Activated naive CD4-positive, alpha-beta T cell treated with anti-CD3 and anti-CD28 coated beads, Interleukin-2, amount 50 U/mL, for 16 hours (primary cell): ENCODE measurements around the gene MED12L.

ENCODE experiments used
- DNase-seq: peaks from one replicate; pipeline ENCODE4 v3.0.0-alpha.2; 2020

MED12L gene

DNA sequence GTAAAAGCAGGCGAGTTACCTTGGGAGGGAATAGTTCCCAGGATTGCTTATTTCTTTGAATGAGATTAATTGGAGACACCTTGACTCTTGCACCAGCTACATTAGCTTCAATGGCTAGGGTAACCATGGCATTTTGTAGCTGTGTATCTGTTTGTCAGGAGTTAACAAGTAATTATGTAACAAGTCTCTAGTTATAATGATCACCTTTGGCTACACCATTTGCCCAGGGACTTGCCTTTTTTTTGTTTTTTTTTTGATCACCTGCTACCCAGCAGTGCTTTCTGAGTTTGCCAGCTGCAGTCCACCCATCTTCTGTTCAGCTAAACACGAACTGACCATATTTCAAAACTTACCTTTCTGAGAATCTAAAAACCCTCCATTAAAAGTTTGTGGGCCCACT lies 2.2 kb downstream of the MED12L start:
- no peak for DNase-seq

DNA sequence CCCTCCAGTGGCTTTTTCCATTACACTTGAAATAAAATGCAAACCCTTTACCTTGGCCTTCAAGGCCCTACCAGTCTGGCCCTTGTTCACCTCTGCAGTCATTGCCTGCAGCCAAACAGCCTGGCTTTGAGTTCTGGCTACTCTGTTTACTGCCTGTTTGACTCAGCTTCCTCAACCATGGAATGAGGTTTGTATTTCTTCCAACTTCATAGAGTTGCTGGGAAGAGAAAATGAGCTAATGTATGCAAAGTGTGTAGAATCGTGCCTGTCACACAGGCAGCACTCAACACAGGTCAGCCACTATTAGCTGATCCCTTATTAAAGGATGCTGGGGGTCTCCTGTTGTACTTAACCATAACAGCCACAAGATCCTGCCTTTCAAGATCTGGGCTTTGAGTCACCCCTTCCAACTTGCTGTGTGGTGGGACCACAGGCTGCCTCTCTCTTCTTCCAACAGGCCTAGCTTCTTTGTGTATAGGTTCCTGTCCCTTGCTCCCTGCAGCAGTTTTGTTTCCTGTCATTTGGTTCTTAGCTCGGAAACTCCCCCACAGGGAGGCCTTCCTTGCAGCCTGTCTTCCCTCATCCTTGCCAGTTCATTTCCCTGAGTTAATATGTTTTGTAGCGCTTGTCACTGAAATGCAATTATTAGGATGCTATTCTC lies 6.4 kb downstream of the MED12L start:
- DNase-seq, result no peak

DNA sequence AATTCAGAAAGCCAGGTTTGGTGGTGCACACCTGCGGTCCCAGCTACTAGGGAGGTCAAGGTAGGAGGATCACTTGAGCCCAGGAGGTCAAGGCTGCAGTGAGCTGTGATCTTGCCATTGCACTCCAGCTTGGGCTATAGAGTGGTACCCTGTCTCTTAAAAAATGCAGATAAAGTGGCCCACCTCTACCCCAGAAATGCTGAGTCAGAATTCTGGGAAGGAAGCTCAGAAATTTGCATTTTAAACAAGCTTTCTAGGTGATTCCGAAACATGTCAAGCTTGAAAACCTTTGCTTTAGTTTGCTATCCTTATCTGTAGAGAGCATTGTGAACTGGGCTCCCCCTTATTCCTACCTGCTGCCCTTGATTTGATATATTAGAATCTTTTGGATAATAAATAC lies 7.7 kb downstream of the MED12L start:
- no peak for DNase-seq

DNA sequence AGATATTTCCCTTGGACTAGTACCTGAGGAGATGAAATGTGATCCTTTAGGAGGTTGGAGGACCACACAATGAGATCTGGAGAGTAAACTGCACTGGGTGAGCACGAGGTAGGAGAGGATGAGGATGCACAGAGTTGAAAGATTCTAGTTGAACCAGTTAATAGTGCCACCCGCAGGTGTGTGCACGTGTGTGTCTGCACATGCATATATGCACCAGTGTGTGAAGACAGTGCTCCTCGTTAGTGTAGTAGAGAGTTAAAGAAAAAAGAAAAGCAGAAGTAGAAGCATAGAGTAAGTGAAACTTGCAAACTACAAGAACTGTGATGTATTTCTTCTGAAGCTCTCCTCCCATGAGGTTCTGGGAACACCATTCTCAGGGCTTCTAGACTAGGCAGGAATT lies 8.4 kb downstream of the MED12L start:
- no peak for DNase-seq

DNA sequence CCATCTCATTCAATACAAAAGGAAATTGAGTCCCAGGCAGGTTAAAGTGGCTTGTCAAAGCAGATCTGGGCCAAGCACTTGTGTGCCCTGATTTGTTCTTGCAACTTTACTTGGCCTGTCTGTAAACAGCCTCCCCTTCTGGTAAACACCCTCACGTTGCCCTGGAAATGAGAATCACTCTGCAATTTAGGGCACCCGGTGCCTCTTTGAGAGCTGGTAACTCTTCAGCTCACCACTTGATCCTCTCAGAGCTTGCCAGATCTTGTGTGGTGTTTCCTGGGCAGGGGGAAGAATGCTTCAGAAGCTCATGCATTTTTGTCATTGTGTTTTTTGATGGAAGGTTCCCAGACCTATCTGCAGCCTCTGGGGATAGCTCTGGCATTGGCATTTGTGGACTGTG lies 11.3 kb downstream of the MED12L start:
- DNase-seq, result no peak

DNA sequence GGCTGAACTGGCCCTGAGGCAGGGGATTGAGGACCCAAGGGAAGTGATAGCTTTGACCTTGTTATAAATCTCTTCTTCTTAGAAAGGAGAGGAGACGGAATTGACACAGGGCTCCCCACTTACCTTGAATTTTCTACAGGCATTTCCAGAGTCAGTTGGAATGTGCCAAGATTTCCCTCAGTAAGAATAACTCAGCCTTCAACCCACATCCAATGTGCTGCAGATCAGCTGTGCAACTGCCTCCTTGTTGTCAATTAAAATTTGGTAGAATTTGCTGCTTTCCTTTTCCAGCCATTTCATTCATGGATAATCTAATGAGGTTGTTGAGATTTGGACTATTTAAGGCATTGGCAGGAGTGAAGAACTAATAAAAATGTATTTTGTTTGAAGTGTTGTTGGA lies 14.6 kb downstream of the MED12L start:
- no peak for DNase-seq

DNA sequence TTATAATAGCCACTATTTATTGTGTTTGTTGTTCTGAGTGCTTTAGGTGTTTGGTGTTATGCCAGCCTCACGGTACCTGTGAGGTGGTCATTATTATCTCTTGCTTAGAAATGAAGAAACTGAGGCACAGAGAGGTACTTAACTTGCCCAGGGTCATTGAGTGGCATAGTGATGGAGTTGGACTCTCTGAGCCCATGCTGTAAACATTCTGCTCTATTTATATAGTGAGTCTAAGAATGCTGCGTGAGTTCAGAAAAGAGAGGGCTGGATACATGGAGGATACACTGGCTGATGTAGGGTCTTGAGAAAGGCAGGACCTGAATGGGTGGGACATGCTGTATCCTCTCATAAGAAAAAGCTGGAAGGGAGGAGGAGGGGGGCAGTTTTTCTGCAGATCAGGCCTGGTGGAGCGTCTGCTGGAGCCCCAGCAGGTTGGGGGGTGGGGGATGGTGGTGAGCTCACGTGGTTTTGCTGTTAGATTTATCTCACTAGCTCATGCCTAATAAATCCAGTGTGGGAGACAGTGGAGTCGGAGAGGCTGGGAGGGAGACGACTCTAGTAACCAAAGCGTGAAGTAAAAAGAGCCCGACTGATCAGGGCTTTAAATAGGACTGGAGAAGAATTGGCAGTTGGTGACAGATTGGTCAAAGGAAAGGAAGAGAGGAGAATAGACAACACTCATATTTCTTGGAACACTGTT lies 16.0 kb downstream of the MED12L start:
- no peak for DNase-seq

DNA sequence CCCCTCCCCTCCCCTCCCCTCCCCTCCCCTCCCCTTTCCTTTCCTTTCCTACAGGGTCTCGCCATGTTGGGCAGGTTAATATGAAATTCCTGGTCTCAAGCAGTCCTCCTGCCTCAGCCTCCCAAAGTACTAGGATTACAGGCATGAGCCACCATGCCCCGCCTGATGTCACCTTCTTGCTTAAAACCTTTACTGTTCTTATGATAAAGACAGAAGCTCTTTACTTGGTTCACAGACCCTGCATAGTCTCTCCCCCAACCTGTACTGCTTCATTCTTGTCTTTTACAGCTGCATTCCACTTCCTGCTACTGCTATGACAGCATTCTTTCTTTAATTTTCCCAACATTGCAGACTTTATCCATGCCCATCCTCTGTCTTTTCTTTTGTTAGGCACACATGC lies 20.8 kb downstream of the MED12L start:
- DNase-seq, result no peak

DNA sequence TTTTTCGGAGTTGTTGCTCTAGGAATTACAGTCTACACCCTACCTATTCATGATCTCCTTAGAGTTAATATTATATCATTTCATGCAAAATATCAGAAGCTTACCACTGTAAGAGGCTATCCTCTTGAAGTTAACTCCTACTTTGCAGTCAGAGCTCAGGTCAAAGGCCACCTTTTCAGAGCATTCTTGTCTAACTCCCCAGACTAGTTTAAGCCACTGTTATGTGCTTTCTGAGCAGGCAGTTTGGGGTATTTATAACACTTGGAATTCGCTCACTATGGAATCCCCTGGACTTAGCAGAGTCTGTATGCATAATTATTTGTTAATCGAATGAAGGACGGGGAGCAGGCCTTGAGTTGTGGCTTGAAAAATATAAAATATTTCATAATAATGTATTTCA lies 21.7 kb downstream of the MED12L start:
- no peak for DNase-seq

DNA sequence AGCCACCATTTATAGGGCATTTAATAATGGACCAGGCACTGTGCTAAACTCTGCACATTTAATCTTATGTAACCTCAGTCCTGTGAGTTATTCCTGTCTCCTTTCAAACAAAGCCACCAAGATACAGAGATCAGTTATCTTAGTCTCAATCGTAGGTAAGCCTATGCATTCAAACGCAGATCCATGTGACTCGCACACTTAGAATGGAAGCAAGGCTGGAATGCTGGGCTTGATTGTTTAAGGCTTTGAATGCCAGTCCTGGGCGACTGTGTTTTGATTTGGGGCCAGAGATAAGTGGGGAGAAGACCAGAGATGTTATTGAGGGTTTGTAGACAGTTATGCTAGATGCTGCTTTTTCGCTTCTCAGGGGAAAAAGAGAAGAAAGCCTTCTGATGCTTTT lies 22.2 kb downstream of the MED12L start:
- DNase-seq, result no peak

DNA sequence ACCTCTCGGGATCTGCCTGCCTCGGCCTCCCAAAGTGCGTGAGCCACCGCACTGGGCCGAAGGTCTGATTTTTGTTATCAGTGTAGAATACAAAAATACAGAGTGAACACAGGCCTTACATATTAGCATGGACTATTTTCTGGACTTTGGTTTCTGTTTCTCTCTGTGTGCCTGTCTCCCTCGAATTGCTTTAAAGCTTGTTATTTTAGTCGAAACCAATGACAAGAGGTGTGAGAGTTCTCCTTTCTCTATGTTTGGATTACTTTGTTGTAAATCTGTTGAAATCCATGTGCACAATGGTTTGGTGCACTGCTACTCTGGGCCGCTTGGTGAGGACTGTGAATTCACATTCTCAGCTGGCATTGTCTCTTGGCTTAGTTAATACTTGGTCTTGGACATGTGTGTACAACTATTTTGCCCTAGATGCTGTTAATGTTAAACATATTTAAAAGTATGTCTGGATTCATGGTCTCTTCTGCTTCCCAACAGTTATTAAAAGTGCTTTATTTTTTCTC lies 23.9 kb downstream of the MED12L start:
- DNase-seq, result no peak

DNA sequence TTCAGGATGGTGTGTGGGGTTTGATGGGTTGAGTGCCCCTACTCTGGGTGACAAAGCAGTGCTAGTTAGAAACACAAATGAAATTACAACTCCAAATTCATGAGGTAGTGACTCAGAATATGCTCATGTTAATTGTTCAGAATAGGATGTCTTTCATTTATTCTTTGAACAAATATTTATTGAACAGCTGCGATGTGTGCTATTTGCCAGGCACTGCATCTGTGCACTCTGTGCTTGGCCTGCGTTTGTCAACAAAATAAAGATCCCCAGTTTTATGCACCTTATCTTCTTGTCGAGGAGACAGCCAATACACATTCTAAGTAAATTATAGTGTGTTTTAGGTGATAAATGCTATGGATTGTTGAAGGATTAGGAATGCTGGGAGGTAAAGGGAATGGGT lies 27.3 kb downstream of the MED12L start:
- no peak for DNase-seq

DNA sequence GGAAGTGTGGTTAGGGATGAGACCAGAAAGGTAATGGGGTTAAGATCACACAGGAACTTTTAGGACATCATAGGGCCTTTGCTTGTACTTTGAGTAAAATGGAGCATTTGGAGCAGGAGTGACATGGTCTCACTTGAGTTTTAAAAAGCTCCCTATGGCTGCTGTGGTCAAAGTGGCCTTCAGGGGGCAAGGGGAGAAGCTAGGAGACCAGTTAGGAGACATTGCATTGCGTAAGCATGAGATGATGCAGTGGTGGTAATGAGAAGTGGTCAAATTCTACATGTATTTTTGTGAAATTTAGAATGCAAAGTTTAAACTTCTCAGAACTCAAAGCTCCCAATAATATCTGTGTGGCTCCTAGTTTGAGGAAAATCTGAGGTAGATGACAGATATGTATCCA lies 27.9 kb downstream of the MED12L start:
- DNase-seq, result no peak

DNA sequence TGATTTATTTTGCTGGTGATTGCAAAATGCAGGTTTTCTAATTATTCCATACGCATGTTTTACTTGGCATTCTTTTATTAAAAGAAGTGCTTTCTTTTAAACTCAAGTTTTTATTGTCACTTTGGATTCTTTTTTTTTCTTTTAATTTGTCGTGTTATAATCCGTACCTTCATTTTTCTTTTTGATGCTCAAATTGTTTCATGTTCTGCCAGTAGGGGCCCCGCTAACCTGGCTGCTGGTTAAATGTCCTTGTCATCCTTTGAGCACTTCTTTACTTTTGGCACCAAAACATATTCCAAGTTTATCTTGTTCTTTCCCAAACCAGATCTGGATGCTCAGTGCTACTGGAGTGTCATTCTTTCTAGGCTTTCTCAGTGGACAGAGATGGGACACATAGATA lies 31.6 kb downstream of the MED12L start:
- DNase-seq, result no peak

DNA sequence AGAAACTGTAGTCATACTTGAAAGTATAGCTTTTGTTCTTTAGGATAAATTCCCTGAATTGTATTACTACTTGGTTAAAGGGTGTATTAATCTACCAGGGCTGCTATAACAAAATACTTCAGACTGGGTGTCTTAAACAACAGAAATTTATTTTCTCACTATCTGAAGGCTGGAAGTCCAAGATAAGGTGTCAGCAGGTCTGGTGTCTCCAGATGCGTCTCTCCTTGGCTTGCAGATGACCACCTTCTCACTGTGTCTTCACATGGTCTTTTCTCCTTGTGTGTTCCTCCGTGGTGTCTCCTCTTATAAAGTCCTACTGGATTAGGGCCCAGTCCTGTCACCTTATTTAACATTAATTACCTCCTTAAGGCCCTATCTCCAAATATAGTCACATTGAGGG lies 33.7 kb downstream of the MED12L start:
- no peak for DNase-seq

DNA sequence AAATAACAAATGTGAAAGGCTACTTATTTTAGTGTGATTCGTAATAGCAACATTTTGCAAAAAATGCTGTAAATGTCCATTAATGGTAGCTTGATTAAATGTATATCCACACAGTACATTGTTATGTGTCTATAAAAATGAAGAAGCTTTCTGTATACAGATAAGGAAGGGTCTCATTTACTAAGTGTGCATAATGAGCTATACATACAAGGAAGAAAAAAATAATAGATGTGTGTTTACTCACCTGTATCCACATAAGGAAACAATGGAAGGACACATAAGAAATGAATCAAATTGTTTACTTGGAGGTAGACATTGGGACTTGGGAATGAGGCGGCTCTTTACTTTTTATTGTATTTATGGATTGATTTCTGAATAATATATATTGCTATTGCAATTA lies 34.9 kb downstream of the MED12L start:
- no peak for DNase-seq

DNA sequence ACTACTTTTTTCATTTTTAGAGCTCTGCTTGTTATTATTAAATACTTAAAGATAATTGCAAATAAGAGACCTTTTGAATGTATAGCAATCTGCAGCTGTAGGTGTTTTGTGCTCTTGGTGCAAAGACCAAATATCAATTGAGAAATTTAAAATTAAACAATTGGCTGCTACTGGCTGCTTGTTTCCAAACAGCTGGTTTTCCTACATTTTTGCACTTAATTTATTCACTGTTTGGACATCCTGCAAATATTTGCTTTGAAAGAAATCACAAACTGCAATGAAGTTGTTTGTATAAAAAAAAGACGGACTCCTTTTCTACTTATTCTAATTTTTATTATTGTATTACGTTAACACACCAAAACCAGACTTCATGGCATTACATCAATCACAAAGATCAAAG lies 35.6 kb downstream of the MED12L start:
- DNase-seq, result no peak

DNA sequence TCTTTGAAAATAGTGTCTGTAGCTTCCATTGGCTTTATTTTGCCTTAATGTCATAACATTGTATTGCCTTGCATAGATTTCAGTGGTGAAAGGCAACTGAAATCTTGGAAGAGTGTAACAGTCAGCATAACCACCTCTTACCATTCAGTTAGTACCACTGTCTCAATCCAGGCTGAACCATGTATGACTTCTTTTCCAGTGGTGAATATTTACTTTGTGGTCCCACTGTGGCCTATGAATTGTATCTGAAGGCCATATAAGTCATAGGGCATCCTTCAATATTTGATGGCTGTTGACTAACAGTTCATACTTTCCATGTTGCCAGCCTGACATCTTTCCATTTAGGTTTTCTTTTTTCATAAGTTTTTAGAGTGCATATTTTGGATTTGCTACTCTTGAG lies 38.4 kb downstream of the MED12L start:
- no peak for DNase-seq

DNA sequence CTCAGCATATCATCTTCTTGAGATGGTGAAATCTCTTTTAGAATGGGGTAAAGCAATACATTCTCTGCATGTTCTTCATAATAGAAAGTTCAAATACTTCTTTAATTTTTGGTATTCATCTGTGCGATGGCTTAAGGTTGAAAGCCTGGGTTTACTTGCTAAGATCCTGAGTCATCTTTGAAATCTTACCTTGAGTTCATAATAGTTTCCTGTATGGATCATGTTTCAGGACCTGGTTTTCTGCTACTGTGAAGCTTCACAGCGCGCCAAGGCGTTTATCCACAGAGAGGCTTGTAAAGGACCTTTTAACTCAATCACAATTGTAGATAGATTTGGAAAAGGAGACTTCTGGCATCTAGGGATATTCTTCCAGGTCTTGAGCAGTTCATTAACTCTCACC lies 39.0 kb downstream of the MED12L start:
- DNase-seq, result no peak

DNA sequence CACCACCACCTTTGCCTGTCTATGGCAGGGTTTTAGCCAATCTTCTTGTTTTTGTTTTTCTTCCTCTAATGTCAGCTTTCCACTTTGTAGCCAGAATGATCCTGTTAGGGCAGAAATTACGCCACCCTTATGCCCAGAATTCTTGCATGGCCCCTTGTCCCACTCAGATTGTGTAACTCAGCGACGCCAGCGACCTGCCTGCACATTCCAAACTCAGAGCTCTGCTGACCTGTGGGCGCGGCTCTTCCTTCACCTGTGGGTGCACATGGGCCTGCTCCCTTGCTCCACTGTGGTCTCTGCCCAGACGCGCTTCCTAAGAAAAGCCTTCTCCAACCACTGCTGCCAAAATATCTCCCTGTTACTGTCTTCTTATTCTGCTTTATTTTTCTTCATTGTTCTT lies 45.0 kb downstream of the MED12L start:
- no peak for DNase-seq

DNA sequence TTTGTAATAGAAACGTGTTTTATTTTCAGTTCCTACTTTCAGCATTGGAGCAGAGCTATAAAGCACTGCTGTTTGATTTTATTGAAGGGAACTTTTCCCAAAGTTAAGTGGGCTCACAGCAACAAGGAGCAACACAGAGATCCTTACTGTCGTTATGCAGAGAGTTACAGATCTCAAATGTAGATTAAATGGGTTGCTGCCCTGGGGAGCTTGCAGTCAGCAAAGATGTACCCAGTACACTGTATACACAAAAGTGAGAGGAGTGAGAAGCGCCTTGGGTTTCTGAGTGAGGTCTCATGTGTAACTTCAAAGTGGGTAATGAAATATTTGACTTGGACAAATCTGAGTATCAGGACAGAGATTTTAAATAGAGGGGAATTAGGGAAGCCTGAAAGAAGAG lies 47.7 kb downstream of the MED12L start:
- DNase-seq, result no peak

DNA sequence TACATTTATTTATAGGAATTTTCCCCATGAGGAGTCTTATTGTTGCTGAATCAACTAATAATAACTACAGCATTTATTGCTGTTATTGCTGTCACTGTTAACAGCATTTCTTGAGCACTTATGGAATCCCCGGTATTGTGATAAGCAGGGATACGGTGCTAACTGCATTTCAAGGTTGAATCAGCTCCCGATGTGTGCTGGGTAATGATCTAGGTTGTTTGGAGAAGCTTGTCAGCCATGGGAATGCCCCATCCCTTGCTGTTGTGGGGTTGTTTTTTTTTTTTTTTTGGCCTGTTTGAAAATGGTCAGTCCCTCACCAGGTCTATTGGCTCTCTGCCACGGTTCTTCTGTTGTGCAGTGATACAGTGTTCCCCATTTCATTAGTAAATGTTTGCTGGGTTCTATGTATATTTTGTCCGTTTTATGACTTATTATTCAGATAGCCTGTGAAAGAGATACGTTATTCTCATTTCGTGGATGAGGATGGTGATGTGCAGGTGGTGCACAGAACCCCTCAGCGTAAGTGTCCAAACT lies 48.5 kb downstream of the MED12L start:
- no peak for DNase-seq

DNA sequence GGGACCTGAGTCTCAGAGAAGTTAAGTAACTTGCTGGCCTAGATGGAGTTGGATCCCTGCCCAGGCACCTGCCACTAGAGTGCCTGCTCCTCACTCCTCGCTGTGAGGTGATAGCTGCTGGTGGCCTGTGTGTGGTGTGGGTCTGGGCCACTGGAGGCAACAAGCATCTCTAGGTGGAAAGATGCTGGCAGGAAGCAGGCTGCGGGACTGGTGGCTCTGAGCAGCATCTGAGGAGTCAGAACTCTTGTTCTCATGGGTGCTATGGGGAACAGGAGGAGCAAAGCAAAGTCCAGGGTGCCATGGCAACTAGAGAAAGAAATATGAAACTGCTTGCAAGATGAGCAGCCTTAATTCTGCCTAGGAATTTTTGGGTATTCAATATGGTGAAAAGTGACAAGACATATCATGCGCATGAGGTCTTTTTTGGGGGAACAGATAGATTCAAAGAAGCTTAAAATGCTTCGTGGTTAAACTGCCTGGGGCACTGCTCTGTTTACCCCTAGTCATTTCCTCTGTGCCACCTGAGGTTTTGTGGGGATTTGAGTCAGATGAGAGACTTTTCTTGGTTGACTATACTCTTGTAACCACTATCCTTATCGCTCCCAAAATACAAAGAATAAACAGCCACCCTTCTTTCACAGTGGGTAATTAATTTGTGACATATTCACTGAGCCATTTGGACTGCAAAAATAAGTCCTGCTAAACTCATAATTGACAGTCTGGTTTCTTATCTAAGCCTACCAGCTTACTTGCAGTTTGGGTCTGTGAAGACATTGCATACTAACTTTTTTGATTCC lies 50.3 kb downstream of the MED12L start:
- DNase-seq, result no peak

DNA sequence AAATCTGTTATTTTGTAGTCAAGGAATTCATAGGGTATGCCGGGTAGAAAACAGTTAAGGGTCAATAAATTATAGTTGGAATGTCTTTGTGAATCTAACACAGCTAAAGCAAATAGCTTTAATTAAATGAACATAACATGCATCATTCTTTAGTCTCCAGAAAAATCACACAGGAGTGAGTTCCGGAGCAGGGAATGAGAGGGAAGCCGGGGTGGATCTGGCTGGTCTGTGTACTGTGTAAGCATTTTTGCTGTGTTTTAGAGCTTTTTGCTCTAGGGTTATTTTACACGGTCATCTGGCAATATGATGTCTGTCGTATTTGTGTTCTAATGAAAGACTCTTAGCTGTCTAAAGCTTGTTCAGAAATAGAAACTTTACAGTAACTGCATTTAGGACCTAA lies 57.5 kb downstream of the MED12L start:
- DNase-seq, result no peak
